Trophoblast cell (in vitro differentiated cells and primary cell): ENCODE measurements around the gene CA12.
A peak's percentile ranks its signal among the peaks of the same experiment; 100 is the strongest.

Experiments used
- DNase-seq, 2 donors: peaks; one replicate each; pipeline ENCODE4 v3.0.0-alpha.2; 2016
- H2AFZ ChIP-seq: 2 replicates; pipeline ENCODE4 v1.6.1; 2013; ENCODE audit warnings: low read length, moderate library complexity, mild to moderate bottlenecking; ENCODE audit not compliant: insufficient read depth, poor library complexity
- H2AK5ac ChIP-seq: 2 replicates; pipeline ENCODE4 v1.6.1; 2013; ENCODE audit warnings: mild to moderate bottlenecking, low read length
- H2BK120ac ChIP-seq: 2 replicates; pipeline ENCODE4 v1.6.1; 2013; ENCODE audit warnings: low read length, mild to moderate bottlenecking, moderate library complexity; ENCODE audit not compliant: insufficient read depth, poor library complexity
- H2BK12ac ChIP-seq: 2 replicates; pipeline ENCODE4 v1.6.1; 2013; ENCODE audit warnings: mild to moderate bottlenecking, low read length, moderate library complexity
- H2BK5ac ChIP-seq: 2 replicates; pipeline ENCODE4 v1.6.1; 2013; ENCODE audit warnings: low read length, low read depth, moderate library complexity, mild to moderate bottlenecking; ENCODE audit not compliant: poor library complexity
- H3K14ac ChIP-seq: 2 replicates; pipeline ENCODE4 v1.6.1; 2013; ENCODE audit warnings: mild to moderate bottlenecking, low read length
- H3K18ac ChIP-seq: 2 replicates; pipeline ENCODE4 v1.6.1; 2013; ENCODE audit warnings: mild to moderate bottlenecking, low read length
- H3K23ac ChIP-seq: 2 replicates; pipeline ENCODE4 v1.6.1; 2013; ENCODE audit warnings: low read length
- H3K27ac ChIP-seq: 2 replicates; pipeline ENCODE4 v1.5.1; 2013; ENCODE audit warnings: low read depth, mild to moderate bottlenecking, inconsistent platforms, low read length, moderate library complexity
- H3K27me3 ChIP-seq: 2 replicates; pipeline ENCODE4 v1.6.1; 2013; ENCODE audit warnings: inconsistent platforms, mild to moderate bottlenecking, low read length, moderate library complexity; ENCODE audit not compliant: insufficient read depth
- H3K36me3 ChIP-seq, 2 experiments: 1 replicate in 1 of 2; 2 replicates in 1 of 2; pipeline ENCODE4 v1.6.1; 2013; ENCODE audit warnings: low read length in 2 of 2, mild to moderate bottlenecking in 2 of 2, moderate library complexity in 1 of 2; ENCODE audit not compliant: insufficient read depth in 2 of 2, control insufficient read depth in 1 of 2
- H3K4ac ChIP-seq: 2 replicates; pipeline ENCODE4 v1.6.1; 2013; ENCODE audit warnings: low read depth, mild to moderate bottlenecking, low read length, moderate library complexity
- H3K4me1 ChIP-seq, 2 experiments: 1 replicate in 1 of 2; 2 replicates in 1 of 2; pipeline ENCODE4 v1.6.1; 2013; ENCODE audit warnings: low read length in 2 of 2, mild to moderate bottlenecking in 2 of 2, moderate library complexity in 1 of 2; ENCODE audit not compliant: insufficient read depth in 2 of 2, control insufficient read depth in 1 of 2
- H3K4me2 ChIP-seq: 2 replicates; pipeline ENCODE4 v1.6.1; 2013; ENCODE audit warnings: inconsistent platforms, mild to moderate bottlenecking, low read length, moderate library complexity
- H3K4me3 ChIP-seq: 2 replicates; pipeline ENCODE4 v1.5.1; 2013; ENCODE audit warnings: mild to moderate bottlenecking, low read depth, low read length, inconsistent platforms
- H3K79me1 ChIP-seq: one replicate; pipeline ENCODE4 v1.6.1; 2013; ENCODE audit warnings: low read length
- H3K79me2 ChIP-seq: 2 replicates; pipeline ENCODE4 v1.6.1; 2013; ENCODE audit warnings: low read length, mild to moderate bottlenecking; ENCODE audit not compliant: control insufficient read depth, insufficient read depth, poor library complexity
- H3K9ac ChIP-seq: 2 replicates; pipeline ENCODE4 v1.6.1; 2013; ENCODE audit warnings: mild to moderate bottlenecking, low read length
- H3K9me3 ChIP-seq: 2 replicates; pipeline ENCODE4 v1.6.1; 2013; ENCODE audit warnings: low read depth, mild to moderate bottlenecking, control low read depth, inconsistent platforms, low read length; ENCODE audit not compliant: insufficient read depth
- H4K12ac ChIP-seq: 2 replicates; pipeline ENCODE4 v1.6.1; 2013; ENCODE audit warnings: low read depth, mild to moderate bottlenecking, low read length, moderate library complexity
- H4K8ac ChIP-seq: 2 replicates; pipeline ENCODE4 v1.6.1; 2013; ENCODE audit warnings: low read depth, mild to moderate bottlenecking, low read length, moderate library complexity
- H4K91ac ChIP-seq: one replicate; pipeline ENCODE4 v1.6.1; 2013; ENCODE audit warnings: low read depth, mild to moderate bottlenecking, low read length, moderate library complexity
- WGBS: extraction: QIAGEN DNeasy Blood & Tissue Kit; methylation state at CpG from one replicate; pipeline ENCODE4 v1.1.7; 2013; ENCODE audit warnings: missing lambda C conversion rate; ENCODE audit not compliant: insufficient read length, insufficient coverage; ENCODE audit errors: extremely low coverage; 5-methylcytosine and 5-hydroxymethylcytosine counted together

CA12 gene

GRCh38 chr15:63373330-63373729 lies 8.3 kb downstream of the CA12 start:
- no peak overlapping the region for H4K12ac ChIP-seq
- H4K91ac ChIP-seq = no peak overlapping the region
- no peaks in the 10 kb centered on the region for H3K27me3 ChIP-seq
- H3K79me1 ChIP-seq = no peaks in the 10 kb centered on the region
- no peak overlapping the region for H4K8ac ChIP-seq
- H3K79me2 ChIP-seq = no peaks in the 10 kb centered on the region
- no peak overlapping the region for H2BK12ac ChIP-seq
- H3K23ac ChIP-seq = no peak overlapping the region
- no peak overlapping the region for H3K9ac ChIP-seq
- WGBS = no CpG with 5 or more reads among the region's 3 CpGs
- no peaks in the 10 kb centered on the region for H3K9me3 ChIP-seq
- no peak overlapping the region for H3K4me2 ChIP-seq
- no peak overlapping the region for H3K27ac ChIP-seq
- H3K18ac ChIP-seq = no peak overlapping the region
- H3K36me3 ChIP-seq = no peaks in the 10 kb centered on the region
- peaks cover 0 to 11% of the 10 kb centered on the region in 2 experiments for H3K4me1 ChIP-seq
- no peak overlapping the region for H2BK5ac ChIP-seq
- no peak overlapping the region for H3K4ac ChIP-seq
- H2AK5ac ChIP-seq = no peak overlapping the region
- H3K4me3 ChIP-seq = no peak overlapping the region
- H3K14ac ChIP-seq = no peak overlapping the region
- no peak for DNase-seq
- H2BK120ac ChIP-seq = no peak overlapping the region
- H2AFZ ChIP-seq = no peak overlapping the region

GRCh38 chr15:63372753-63373152 lies 8.9 kb downstream of the CA12 start:
- Histone ChIP-seq H4K8ac (no peak overlapping the region), H3K23ac (no peak overlapping the region), H3K9me3 (no peaks in the 10 kb centered on the region), H3K9ac (no peak overlapping the region), H2BK12ac (no peak overlapping the region), H3K4me1 (peaks cover 0 to 11% of the 10 kb centered on the region in 2 experiments), H2BK5ac (no peak overlapping the region), H3K4ac (no peak overlapping the region), H3K79me1 (no peaks in the 10 kb centered on the region), H4K12ac (no peak overlapping the region), H3K27ac (no peak overlapping the region), H2AFZ (no peak overlapping the region), H3K79me2 (no peaks in the 10 kb centered on the region), H2BK120ac (no peak overlapping the region), H3K27me3 (no peaks in the 10 kb centered on the region), H3K4me3 (no peak overlapping the region), H3K14ac (no peak overlapping the region), H3K36me3 (no peaks in the 10 kb centered on the region), H2AK5ac (no peak overlapping the region), H4K91ac (no peak overlapping the region), H3K4me2 (no peak overlapping the region), H3K18ac (no peak overlapping the region)
- DNase-seq = no peak
- no CpG with 5 or more reads among the region's 5 CpGs for WGBS

DNA sequence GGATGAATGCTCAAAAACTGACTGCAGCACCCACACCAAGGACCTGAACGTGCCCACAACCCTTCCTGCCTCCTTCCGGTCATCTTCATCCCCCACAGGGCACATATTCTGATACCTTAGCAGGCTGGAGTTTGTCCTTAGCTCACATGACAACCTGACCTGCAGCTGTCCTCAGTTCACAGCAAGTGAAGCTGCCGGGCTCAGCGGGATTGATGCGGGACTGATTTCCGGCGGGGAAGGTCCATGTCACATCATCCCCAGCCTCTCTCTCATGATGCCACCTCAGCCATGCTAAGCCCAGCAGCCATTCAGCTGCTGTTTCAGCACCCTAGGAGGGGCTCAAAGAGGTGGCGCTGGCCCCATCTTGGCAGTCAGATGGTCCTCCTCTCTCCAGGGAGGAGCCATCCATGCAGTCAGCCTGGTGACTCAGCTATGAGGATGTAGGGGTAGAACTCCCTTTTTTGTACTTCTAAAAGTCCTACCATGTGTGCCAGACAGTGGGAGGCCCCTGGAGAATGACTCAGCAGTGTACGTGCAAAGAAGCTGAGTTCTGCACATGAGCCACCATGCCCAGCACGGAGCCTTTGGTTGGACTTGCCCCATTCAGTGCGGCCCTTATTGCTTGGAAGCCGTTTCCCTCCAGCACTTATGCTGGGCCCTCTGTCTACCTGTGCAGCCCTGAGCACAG lies 9.5 kb downstream of the CA12 start:
- H3K27ac ChIP-seq = no peak overlapping the region
- H3K79me1 ChIP-seq = no peaks in the 10 kb centered on the region
- no peak overlapping the region for H3K4me2 ChIP-seq
- peaks cover 0 to 11% of the 10 kb centered on the region in 2 experiments for H3K4me1 ChIP-seq
- no peak overlapping the region for H2AK5ac ChIP-seq
- no peaks in the 10 kb centered on the region for H3K27me3 ChIP-seq
- no peaks in the 10 kb centered on the region for H3K79me2 ChIP-seq
- no peak overlapping the region for H3K4me3 ChIP-seq
- H3K9ac ChIP-seq = no peak overlapping the region
- no peak overlapping the region for H4K12ac ChIP-seq
- no peaks in the 10 kb centered on the region for H3K9me3 ChIP-seq
- H3K18ac ChIP-seq = no peak overlapping the region
- H3K23ac ChIP-seq = no peak overlapping the region
- H2BK5ac ChIP-seq = no peak overlapping the region
- no peaks in the 10 kb centered on the region for H3K36me3 ChIP-seq
- no peak overlapping the region for H2BK12ac ChIP-seq
- H3K14ac ChIP-seq = no peak overlapping the region
- H4K91ac ChIP-seq = no peak overlapping the region
- H3K4ac ChIP-seq = no peak overlapping the region
- no peak overlapping the region for H2BK120ac ChIP-seq
- H2AFZ ChIP-seq = no peak overlapping the region
- H4K8ac ChIP-seq = no peak overlapping the region
- peak; percentile 16 to 43 for DNase-seq
- no CpG with 5 or more reads among the region's 12 CpGs for WGBS

- no peak overlapping the region for H3K23ac ChIP-seq
- no peaks in the 10 kb centered on the region for H3K36me3 ChIP-seq
- no peak overlapping the region for H2AFZ ChIP-seq
- no peaks in the 10 kb centered on the region for H3K79me2 ChIP-seq
- no peak overlapping the region for H3K14ac ChIP-seq
- H4K8ac ChIP-seq = no peak overlapping the region
- no peak overlapping the region for H3K18ac ChIP-seq
- H4K91ac ChIP-seq = no peak overlapping the region
- no peak overlapping the region for H3K4me2 ChIP-seq
- H2AK5ac ChIP-seq = no peak overlapping the region
- H2BK5ac ChIP-seq = no peak overlapping the region
- H3K4ac ChIP-seq = no peak overlapping the region
- H3K27ac ChIP-seq = no peak overlapping the region
- no peak overlapping the region for H3K9ac ChIP-seq
- H2BK12ac ChIP-seq = no peak overlapping the region
- no peak overlapping the region for H2BK120ac ChIP-seq
- no peak overlapping the region for H4K12ac ChIP-seq
- no peaks in the 10 kb centered on the region for H3K79me1 ChIP-seq
- H3K9me3 ChIP-seq = no peaks in the 10 kb centered on the region
- DNase-seq = peak in 1 of 2 donors; percentile 11
- WGBS = no CpG with 5 or more reads among the region's 15 CpGs
- H3K27me3 ChIP-seq = no peaks in the 10 kb centered on the region
- H3K4me1 ChIP-seq = peaks cover 0 to 11% of the 10 kb centered on the region in 2 experiments
- H3K4me3 ChIP-seq = no peak overlapping the region
Observed at GRCh38 chr15:63371297-63371918, 10.2 kb downstream of the CA12 start.
